ENCODE data around the gene CEL.

GRCh38 chr9:133118568-133118967, 56.8 kb downstream of the CEL start:
- TF ChIP-seq CTCF (IDR thresholded peaks at IDR 0.05) (no peak), POLR2A (IDR thresholded peaks at IDR 0.05) (no peak)

All from lower leg skin (tissue), 3 donors.